Measurements from ENCODE around the gene EPC1. TPM values are rescaled to one million over a fixed set of nuclear protein-coding genes. Genes with fewer than 3 reads are reported as not detected.
"Not testable (repeated sequence)": the region's sequence is repeated elsewhere in the genome, so short reads cannot be mapped to it uniquely, and the experiment has no call there.

The EPC1 gene
- total RNA-seq, 3 donors from 2014 or later: 33.7 to 47.9 (median 46.9) TPM

DNA sequence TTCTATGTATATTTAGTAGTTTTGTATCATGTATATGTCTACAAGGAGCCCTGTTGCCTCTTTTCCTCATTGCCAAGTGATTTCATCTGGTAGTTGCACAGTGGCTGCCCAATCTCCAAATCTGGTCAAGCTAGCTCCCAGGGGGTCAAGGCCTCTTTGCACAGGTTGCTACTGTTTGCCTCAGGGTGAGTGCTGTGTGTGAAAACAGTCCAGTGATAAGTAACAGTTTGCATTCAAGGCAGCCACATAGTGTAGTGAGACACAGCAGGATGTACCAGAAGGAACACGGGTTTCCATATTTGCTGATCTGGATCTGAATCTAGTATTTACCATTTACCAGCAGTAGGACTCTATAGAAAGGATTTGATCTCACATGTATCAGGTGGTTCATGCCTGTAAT is 13.3 kb upstream of the EPC1 start:
- H3K36me3 ChIP-seq (ENCODE audit: low read depth): no peaks in the 10 kb centered on the region
- ATAC-seq: no peak
- intact Hi-C loops (cut with DNase I, micrococcal nuclease): no loop called here

DNA sequence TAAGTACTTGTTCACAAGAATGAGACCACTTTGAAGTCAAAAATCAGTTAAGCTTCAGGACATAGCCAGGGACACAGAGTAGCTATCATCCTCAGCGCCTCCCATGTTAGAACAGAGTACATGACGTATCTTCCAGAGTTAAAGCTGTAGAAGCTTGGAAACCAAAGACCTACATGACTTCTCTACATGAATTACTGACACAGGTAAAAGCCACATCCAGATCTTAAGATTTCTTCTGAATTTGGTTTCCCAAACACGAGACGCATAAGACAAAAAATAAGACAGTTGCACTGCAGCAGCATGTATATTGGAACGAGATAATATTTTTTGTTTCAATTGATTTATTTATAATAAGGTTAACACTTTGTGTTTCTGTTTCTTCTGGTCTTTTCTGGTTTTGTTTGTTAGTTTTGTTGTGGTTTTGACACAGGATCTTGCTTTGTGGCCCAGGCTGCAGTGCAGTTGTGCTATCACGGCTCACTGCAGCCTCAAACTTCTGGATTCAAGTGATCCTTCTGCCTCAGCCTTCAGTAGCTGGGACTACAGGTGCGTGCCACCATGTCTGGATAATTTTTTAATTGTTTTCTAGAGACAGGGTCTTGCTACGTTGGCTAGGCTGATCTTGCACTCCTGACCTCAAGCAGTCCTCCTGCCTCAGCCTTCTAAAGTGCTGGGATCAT is 10.2 kb upstream of the EPC1 start:
- intact Hi-C loops (cut with DNase I, micrococcal nuclease): no loop called here
- Histone ChIP-seq H3K4me3 (no peak overlapping the region), H3K4me1 (ENCODE audit: low read depth) (peaks cover 26% of the 10 kb centered on the region), H3K9me3 (no peaks in the 10 kb centered on the region), H3K36me3 (ENCODE audit: low read depth) (no peaks in the 10 kb centered on the region)
- TF ChIP-seq, protein P1, sequence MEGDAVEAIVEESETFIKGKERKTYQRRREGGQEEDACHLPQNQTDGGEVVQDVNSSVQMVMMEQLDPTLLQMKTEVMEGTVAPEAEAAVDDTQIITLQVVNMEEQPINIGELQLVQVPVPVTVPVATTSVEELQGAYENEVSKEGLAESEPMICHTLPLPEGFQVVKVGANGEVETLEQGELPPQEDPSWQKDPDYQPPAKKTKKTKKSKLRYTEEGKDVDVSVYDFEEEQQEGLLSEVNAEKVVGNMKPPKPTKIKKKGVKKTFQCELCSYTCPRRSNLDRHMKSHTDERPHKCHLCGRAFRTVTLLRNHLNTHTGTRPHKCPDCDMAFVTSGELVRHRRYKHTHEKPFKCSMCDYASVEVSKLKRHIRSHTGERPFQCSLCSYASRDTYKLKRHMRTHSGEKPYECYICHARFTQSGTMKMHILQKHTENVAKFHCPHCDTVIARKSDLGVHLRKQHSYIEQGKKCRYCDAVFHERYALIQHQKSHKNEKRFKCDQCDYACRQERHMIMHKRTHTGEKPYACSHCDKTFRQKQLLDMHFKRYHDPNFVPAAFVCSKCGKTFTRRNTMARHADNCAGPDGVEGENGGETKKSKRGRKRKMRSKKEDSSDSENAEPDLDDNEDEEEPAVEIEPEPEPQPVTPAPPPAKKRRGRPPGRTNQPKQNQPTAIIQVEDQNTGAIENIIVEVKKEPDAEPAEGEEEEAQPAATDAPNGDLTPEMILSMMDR (IDR thresholded peaks at IDR 0.05): no peak
- ATAC-seq (peak; percentile 31), DNase-seq (no peak)

More for the DNA sequence above, 13.3 kb upstream of the EPC1 start:
- no peak for DNase-seq
- Histone ChIP-seq H3K9me3 (no peaks in the 10 kb centered on the region), H3K4me3 (no peak overlapping the region), H3K4me1 (ENCODE audit: low read depth) (peaks cover 7% of the 10 kb centered on the region)
- TF ChIP-seq, protein P1 (IDR thresholded peaks at IDR 0.05): no peak

DNA sequence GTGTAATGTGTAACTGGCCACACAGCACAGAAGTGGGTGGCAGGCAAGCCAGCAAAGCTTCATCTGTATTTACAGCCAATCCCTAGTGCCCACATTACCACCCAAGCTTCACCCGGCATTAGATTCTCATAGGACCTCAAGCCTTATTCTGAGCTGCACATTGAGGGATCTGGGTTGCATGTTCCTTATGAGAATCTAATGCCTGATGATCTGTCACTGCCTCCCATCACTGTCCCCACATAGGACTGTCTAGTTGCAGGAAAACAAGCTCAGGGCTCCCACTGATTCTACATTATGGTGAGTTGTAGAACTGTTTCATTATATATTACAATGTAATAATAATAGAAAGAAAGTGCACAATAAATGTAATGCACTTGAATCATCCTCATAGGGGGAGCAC is 7.7 kb upstream of the EPC1 start:
- H3K4me3 ChIP-seq; H3K36me3 ChIP-seq (ENCODE audit: low read depth); DNase-seq; H3K9me3 ChIP-seq; ATAC-seq; intact Hi-C loops (cut with DNase I, micrococcal nuclease): not testable (repeated sequence)
- H3K4me1 ChIP-seq (ENCODE audit: low read depth): peaks cover 35% of the 10 kb centered on the region

DNA sequence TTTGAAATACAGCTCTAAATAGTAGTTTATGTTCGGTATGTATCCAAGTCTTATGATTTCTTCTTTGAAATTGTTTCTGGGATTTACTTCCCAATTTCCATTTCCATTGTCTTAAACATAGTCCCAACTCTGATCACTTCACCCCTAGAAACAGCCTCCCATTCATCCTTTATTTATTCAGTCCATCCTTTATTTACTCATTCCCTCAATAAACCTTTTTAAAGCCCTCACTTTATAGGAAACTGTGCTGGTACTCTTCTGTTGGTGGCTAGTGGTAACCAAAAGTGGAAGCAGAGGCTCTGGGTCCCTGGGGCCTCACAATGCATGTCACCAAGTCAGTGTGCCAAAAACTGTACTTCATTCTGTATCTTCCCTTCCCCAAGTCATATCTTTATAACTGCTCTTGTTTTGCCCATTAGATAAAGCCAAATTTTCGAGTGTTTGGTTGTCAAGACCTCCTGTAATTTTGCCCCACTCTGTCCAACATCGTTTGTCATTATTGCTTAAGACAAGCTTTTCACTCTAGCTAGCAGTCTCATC is 3.9 kb upstream of the EPC1 start:
- intact Hi-C loops (cut with DNase I, micrococcal nuclease): no loop called here
- Histone ChIP-seq H3K36me3 (ENCODE audit: low read depth) (no peaks in the 10 kb centered on the region), H3K4me3 (no peak overlapping the region), H3K4me1 (ENCODE audit: low read depth) (peaks cover 43% of the 10 kb centered on the region), H3K9me3 (no peaks in the 10 kb centered on the region)
- no peak for DNase-seq
- ATAC-seq: peak; percentile 7
- TF ChIP-seq, protein P1 (IDR thresholded peaks at IDR 0.05): no peak

DNA sequence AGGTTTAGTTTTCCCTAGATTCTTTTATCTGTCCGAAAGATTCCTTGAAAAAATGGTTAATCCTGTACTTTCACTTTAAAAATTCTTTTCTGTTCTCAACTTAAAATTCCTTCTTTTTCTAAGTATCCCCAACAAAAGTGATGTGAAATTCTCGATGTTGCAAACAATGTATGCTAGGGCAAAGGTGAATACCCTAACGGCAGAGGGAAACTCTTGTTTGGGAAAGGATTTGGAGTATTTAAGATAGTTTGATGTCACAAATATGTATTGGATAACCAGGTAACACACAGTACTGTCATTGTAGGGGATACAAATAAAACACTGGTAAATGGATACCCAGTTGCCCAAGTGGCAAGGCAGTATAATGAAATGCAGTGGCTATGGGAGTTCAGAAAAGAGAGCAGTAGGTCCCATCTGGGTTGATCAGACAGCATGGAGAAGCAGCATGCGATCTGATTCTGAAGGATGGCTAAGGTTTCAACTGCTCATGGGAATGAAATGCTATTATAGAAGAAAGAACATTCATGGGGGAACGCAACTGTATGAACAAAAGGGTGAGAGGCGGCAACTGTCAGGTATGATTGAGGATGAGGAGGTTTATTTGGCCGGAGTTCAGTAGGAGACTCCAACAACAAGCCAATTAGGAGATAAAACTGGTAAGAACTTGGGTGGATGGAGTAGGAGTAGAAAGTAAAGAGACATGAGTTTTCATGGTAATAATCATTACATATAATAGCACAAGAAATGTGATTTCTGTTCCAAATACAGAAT is 3.2 kb upstream of the EPC1 start:
- H3K4me3 ChIP-seq: no peak overlapping the region
- peaks cover 45% of the 10 kb centered on the region for H3K4me1 ChIP-seq (ENCODE audit: low read depth)
- no peaks in the 10 kb centered on the region for H3K36me3 ChIP-seq (ENCODE audit: low read depth)
- no peak for DNase-seq
- ATAC-seq: no peak
- no peaks in the 10 kb centered on the region for H3K9me3 ChIP-seq
- TF ChIP-seq, protein P1 (IDR thresholded peaks at IDR 0.05): no peak
- intact Hi-C loops (cut with DNase I, micrococcal nuclease): loop anchor here (10.0 kb wide), 2 partner anchors 95 to 155 kb away; no protein-coding TSS in a partner anchor

DNA sequence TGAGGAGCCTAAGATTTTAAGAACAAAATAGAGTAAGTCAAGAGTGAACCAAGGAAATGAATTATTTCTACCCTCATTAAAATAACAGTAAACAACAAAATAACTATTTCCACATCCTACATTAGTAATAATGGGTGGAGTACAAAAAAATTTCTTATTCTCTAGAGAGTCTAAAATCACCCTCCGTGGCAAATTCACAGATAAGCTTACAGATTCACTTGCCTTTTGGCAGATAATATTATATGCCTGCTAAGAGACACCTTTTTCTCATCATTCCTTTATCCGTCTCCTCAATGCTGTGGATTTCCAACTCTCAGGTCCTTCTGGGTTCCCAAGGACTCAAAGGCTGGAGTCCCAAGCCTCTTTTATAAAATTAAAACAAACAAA is 2.2 kb upstream of the EPC1 start:
- intact Hi-C loops (cut with DNase I, micrococcal nuclease): loop anchor here (10.0 kb wide), 2 partner anchors 94 to 154 kb away; no protein-coding TSS in a partner anchor
- peaks cover 54% of the 10 kb centered on the region for H3K4me1 ChIP-seq (ENCODE audit: low read depth)
- no peak for ATAC-seq

More for the DNA sequence above, 2.2 kb upstream of the EPC1 start:
- DNase-seq: no peak
- H3K9me3 ChIP-seq: no peaks in the 10 kb centered on the region
- TF ChIP-seq, protein P1 (IDR thresholded peaks at IDR 0.05): no peak
- no peaks in the 10 kb centered on the region for H3K36me3 ChIP-seq (ENCODE audit: low read depth)
- H3K4me3 ChIP-seq: no peak overlapping the region
